ENCODE data around the gene KCNH6. TPM values are rescaled to one million over a fixed set of nuclear protein-coding genes. Genes with fewer than 3 reads are reported as not detected.

Gene KCNH6
- total RNA-seq, 4 donors from 2014 or later, result not detected

- Histone ChIP-seq H3K9me3 (no peaks in the 10 kb centered on the region), H3K27me3 (peaks cover 39% of the 10 kb centered on the region), H3K27ac (no peak overlapping the region), H3K36me3 (no peaks in the 10 kb centered on the region), H3K4me3 (no peak overlapping the region), H3K4me1 (peaks cover 0 to 3% (median 0%) of the 10 kb centered on the region in 3 donors)
- no peak for ATAC-seq
- TF ChIP-seq EP300 (IDR thresholded peaks at IDR 0.05), result no peak
- TF ChIP-seq CTCF (IDR thresholded peaks at IDR 0.05), result no peak
- TF ChIP-seq POLR2AphosphoS5 (IDR thresholded peaks at IDR 0.05), result no peak
- no peak for TF ChIP-seq POLR2A (IDR thresholded peaks at IDR 0.05)
- WGBS, 2 donors (ENCODE audit: low coverage in 1 of 2), result no CpG with 5 or more reads among the region's 9 CpGs
These were observed 5.0 kb downstream of the KCNH6 start for GRCh38 chr17:63528183-63528582.

- H3K4me3 ChIP-seq, result no peak overlapping the region
- no peak for TF ChIP-seq POLR2A (IDR thresholded peaks at IDR 0.05)
- no peak for TF ChIP-seq EP300 (IDR thresholded peaks at IDR 0.05)
- no peak for TF ChIP-seq CTCF (IDR thresholded peaks at IDR 0.05)
- TF ChIP-seq POLR2AphosphoS5 (IDR thresholded peaks at IDR 0.05), result no peak
- no peaks in the 10 kb centered on the region for H3K9me3 ChIP-seq
- no peaks in the 10 kb centered on the region for H3K36me3 ChIP-seq
- H3K27me3 ChIP-seq, result peaks cover 23% of the 10 kb centered on the region
- WGBS, 2 donors (ENCODE audit: low coverage in 1 of 2), result 60 to 92% methylated on average over 4 of the region's 26 CpGs
- H3K4me1 ChIP-seq, result no peaks in the 10 kb centered on the region
- H3K27ac ChIP-seq, result no peak overlapping the region
- ATAC-seq, result no peak
These were observed 6.8 kb downstream of the KCNH6 start for GRCh38 chr17:63529711-63530556.

- no CpG with 5 or more reads among the region's 3 CpGs for whole genome bisulfite sequencing, 2 donors (ENCODE audit: low coverage in 1 of 2)
- Histone ChIP-seq H3K27ac (no peak overlapping the region), H3K27me3 (peaks cover 24% of the 10 kb centered on the region), H3K36me3 (no peaks in the 10 kb centered on the region), H3K9me3 (no peaks in the 10 kb centered on the region), H3K4me3 (no peak overlapping the region), H3K4me1 (no peaks in the 10 kb centered on the region)
- no peak for ATAC-seq
- TF ChIP-seq CTCF (IDR thresholded peaks at IDR 0.05) (no peak), POLR2AphosphoS5 (IDR thresholded peaks at IDR 0.05) (no peak), POLR2A (IDR thresholded peaks at IDR 0.05) (no peak), EP300 (IDR thresholded peaks at IDR 0.05) (no peak)
These were observed 7.4 kb downstream of the KCNH6 start for GRCh38 chr17:63530557-63531021.

GRCh38 chr17:63531022-63531965, 8.1 kb downstream of the KCNH6 start:
- Histone ChIP-seq H3K27ac (no peak overlapping the region), H3K4me1 (no peaks in the 10 kb centered on the region), H3K36me3 (no peaks in the 10 kb centered on the region), H3K9me3 (no peaks in the 10 kb centered on the region), H3K27me3 (peaks cover 25% of the 10 kb centered on the region), H3K4me3 (no peak overlapping the region)
- no peak for TF ChIP-seq CTCF (IDR thresholded peaks at IDR 0.05)
- no CpG with 5 or more reads among the region's 10 CpGs for WGBS, 2 donors (ENCODE audit: low coverage in 1 of 2)
- ATAC-seq, result no peak

Measured in gastroesophageal sphincter (tissue), 4 donors.